Sigmoid colon (tissue), 7 donors: ENCODE results near the gene RHOH. TPM values are rescaled to one million over a fixed set of nuclear protein-coding genes. Genes with fewer than 3 reads are reported as not detected.
"Not testable (repeated sequence)": the region's sequence is repeated elsewhere in the genome, so short reads cannot be mapped to it uniquely, and the experiment has no call there.

Source experiments
- DNase-seq: peaks from one replicate; pipeline ENCODE4 v3.0.0-alpha.2; 2019
- H3K27ac ChIP-seq, 4 donors: fragments of 200-600 bp; sonication (generic); one replicate each; pipeline ENCODE4 v1.5.1; 2016 to 2019; ENCODE audit warnings: mild to moderate bottlenecking in 1 of 4
- H3K27me3 ChIP-seq, 3 donors: fragments of 200-600 bp; sonication (generic); one replicate each; pipeline ENCODE4 v1.5.1; 2019; ENCODE audit warnings: mild to moderate bottlenecking in 1 of 3
- H3K36me3 ChIP-seq, 4 donors: fragments of 200-600 bp; sonication (generic); one replicate each; pipeline ENCODE4 v1.5.1; 2016 to 2019
- H3K4me1 ChIP-seq, 4 donors: fragments of 200-600 bp; sonication (generic); one replicate each; pipeline ENCODE4 v1.5.1; 2017 to 2019
- H3K4me3 ChIP-seq, 4 donors: fragments of 200-600 bp; sonication (generic); one replicate each; pipeline ENCODE4 v1.5.1; 2017 to 2019; ENCODE audit warnings: mild to moderate bottlenecking in 2 of 4, moderate library complexity in 1 of 4
- H3K9me3 ChIP-seq, 4 donors: fragments of 200-600 bp in 3 of 4; sonication (generic) in 3 of 4; one replicate each; pipeline versions ENCODE4 v1.5.1 to v1.6.1; 2013 to 2019
- CTCF ChIP-seq, 4 experiments: fragments of 450-650 bp in 3 of 4; fragments of 200-600 bp in 1 of 4; IDR thresholded peaks; one replicate each; pipeline ENCODE4 v1.5.1; 2016 to 2019; ENCODE audit warnings: antibody characterized with exemption in 4 of 4, mild to moderate bottlenecking in 3 of 4, moderate library complexity in 2 of 4
- EP300 ChIP-seq, 4 donors: sonication (generic); formaldehyde crosslinking; IDR thresholded peaks; one replicate each; pipeline ENCODE4 v1.6.1; 2017; ENCODE audit warnings: antibody characterized with exemption in 4 of 4
- POLR2A ChIP-seq, 2 donors: fragments of 450-650 bp; IDR thresholded peaks; one replicate each; pipeline ENCODE4 v1.6.1; 2016; ENCODE audit warnings: antibody characterized with exemption in 2 of 2, mild to moderate bottlenecking in 2 of 2, moderate library complexity in 2 of 2
- POLR2AphosphoS5 ChIP-seq, 4 donors: sonication (generic); formaldehyde crosslinking; IDR thresholded peaks; one replicate each; pipeline ENCODE4 v1.6.1; 2017; ENCODE audit warnings: antibody characterized with exemption in 4 of 4
- WGBS, 2 donors: extraction: QIAGEN DNeasy Blood & Tissue Kit; methylation state at CpG; one replicate each; pipeline ENCODE4 v1.1.7; 2013; 5-methylcytosine and 5-hydroxymethylcytosine counted together
- intact Hi-C: fragments of 100-400 bp; cut with DNase I; formaldehyde crosslinking; loops from one replicate; pipeline ENCODE4 v1.15.1; 2023
- polyA plus RNA-seq, 3 donors: library from polyadenylated mRNA; stranded (reverse); fragments of 200-250 nt; gene quantifications; one replicate each; pipeline ENCODE4 v1.2.3, GENCODE V29; 2013
- total RNA-seq, 4 donors: library from RNA; depleted of rRNA; stranded (reverse); fragments of >200 nt; gene quantifications; one replicate each; pipeline ENCODE4 v1.1.0, GENCODE V29; 2016
- donor health status: healthy with polysubstance abuse.
- donor health status: Bipolar disorder and iron deficiency.
- donor health status: healthy.

RHOH gene
- total and polyA plus RNA-seq, 7 donors: 0.49 to 38.8 (median 1.4) TPM

- Histone ChIP-seq H3K4me1 (no peaks in the 10 kb centered on the region), H3K9me3 (no peaks in the 10 kb centered on the region), H3K27ac (no peak overlapping the region), H3K4me3 (no peak overlapping the region), H3K36me3 (no peaks in the 10 kb centered on the region), H3K27me3 (no peaks in the 10 kb centered on the region)
- 92 to 93% methylated on average over 10 of the region's 10 CpGs for WGBS, 2 donors
- no peak for TF ChIP-seq POLR2AphosphoS5 (IDR thresholded peaks at IDR 0.05)
- TF ChIP-seq CTCF (IDR thresholded peaks at IDR 0.05): no peak
- no peak for TF ChIP-seq POLR2A (IDR thresholded peaks at IDR 0.05)
- no peak for TF ChIP-seq EP300 (IDR thresholded peaks at IDR 0.05)
- intact Hi-C loops: no loop called here
- peak; percentile 27 for DNase-seq
These were observed 86.6 kb downstream of the RHOH start for GRCh38 chr4:40283413-40283812.

- Histone ChIP-seq H3K9me3 (no peaks in the 10 kb centered on the region), H3K36me3 (no peaks in the 10 kb centered on the region), H3K4me3 (no peak overlapping the region), H3K27me3 (no peaks in the 10 kb centered on the region), H3K27ac (no peak overlapping the region), H3K4me1 (no peaks in the 10 kb centered on the region)
- intact Hi-C loops: no loop called here
- peak; percentile 15 for DNase-seq
- TF ChIP-seq EP300 (IDR thresholded peaks at IDR 0.05): no peak
- TF ChIP-seq CTCF (IDR thresholded peaks at IDR 0.05): no peak
- TF ChIP-seq POLR2AphosphoS5 (IDR thresholded peaks at IDR 0.05): no peak
- no peak for TF ChIP-seq POLR2A (IDR thresholded peaks at IDR 0.05)
- 55 to 68% methylated on average over 10 of the region's 10 CpGs for whole genome bisulfite sequencing, 2 donors
These were observed 87.1 kb downstream of the RHOH start for GRCh38 chr4:40283968-40284367.

- Histone ChIP-seq H3K9me3 (no peaks in the 10 kb centered on the region), H3K27me3 (no peaks in the 10 kb centered on the region), H3K27ac (no peak overlapping the region), H3K36me3 (no peaks in the 10 kb centered on the region), H3K4me3 (no peak overlapping the region), H3K4me1 (no peaks in the 10 kb centered on the region)
- intact Hi-C loops: no loop called here
- peak; percentile 36 for DNase-seq
- WGBS, 2 donors: 93 to 96% methylated on average over 5 of the region's 5 CpGs
- TF ChIP-seq POLR2A (IDR thresholded peaks at IDR 0.05) (no peak), POLR2AphosphoS5 (IDR thresholded peaks at IDR 0.05) (no peak), EP300 (IDR thresholded peaks at IDR 0.05) (no peak), CTCF (IDR thresholded peaks at IDR 0.05) (no peak)
These were observed 88.9 kb downstream of the RHOH start for GRCh38 chr4:40285692-40286091.

- WGBS, 2 donors: 81 to 88% methylated on average over 8 of the region's 8 CpGs
- TF ChIP-seq CTCF (IDR thresholded peaks at IDR 0.05): no peak
These were observed 91.7 kb downstream of the RHOH start for GRCh38 chr4:40288566-40288965.

GRCh38 chr4:40289366-40290188 is 92.7 kb downstream of the RHOH start:
- intact Hi-C loops: no loop called here
- no peaks in the 10 kb centered on the region for H3K36me3 ChIP-seq
- H3K4me1 ChIP-seq: no peaks in the 10 kb centered on the region
- H3K27ac ChIP-seq: no peak overlapping the region
- WGBS, 2 donors: 34 to 45% methylated on average over 7 of the region's 7 CpGs
- no peak for TF ChIP-seq POLR2AphosphoS5 (IDR thresholded peaks at IDR 0.05)
- TF ChIP-seq POLR2A (IDR thresholded peaks at IDR 0.05): no peak
- TF ChIP-seq CTCF (IDR thresholded peaks at IDR 0.05): no peak
- no peak for TF ChIP-seq EP300 (IDR thresholded peaks at IDR 0.05)
- H3K27me3 ChIP-seq: no peaks in the 10 kb centered on the region
- H3K4me3 ChIP-seq: no peak overlapping the region
- DNase-seq: peak; percentile 7
- no peaks in the 10 kb centered on the region for H3K9me3 ChIP-seq

More at GRCh38 chr4:40288566-40288965, 91.7 kb downstream of the RHOH start:
- Histone ChIP-seq H3K4me3 (no peak overlapping the region), H3K4me1 (no peaks in the 10 kb centered on the region), H3K36me3 (no peaks in the 10 kb centered on the region), H3K27ac (no peak overlapping the region), H3K9me3 (no peaks in the 10 kb centered on the region), H3K27me3 (no peaks in the 10 kb centered on the region)
- intact Hi-C loops: no loop called here
- peak; percentile 4 for DNase-seq

GRCh38 chr4:40290611-40291186 is 93.9 kb downstream of the RHOH start:
- WGBS, 2 donors: 82 to 87% methylated on average over 2 of the region's 2 CpGs
- H3K4me1 ChIP-seq, H3K36me3 ChIP-seq, H3K4me3 ChIP-seq, H3K9me3 ChIP-seq, H3K27ac ChIP-seq, intact Hi-C loops, H3K27me3 ChIP-seq: not testable (repeated sequence)
- peak; percentile 5 for DNase-seq
